OCI-LY1 (cell line): ENCODE results near the gene M1AP.

Experiments
- CTCF ChIP-seq: fragments of 200-600 bp; sonication (generic), shearing (Covaris generic); IDR thresholded peaks from 2 replicates; pipeline ENCODE4 v1.5.1; 2017; ENCODE audit warnings: mild to moderate bottlenecking, antibody characterized with exemption, low read length, moderate library complexity, mixed read lengths
- EZH2 ChIP-seq: fragments of 200-600 bp; sonication (generic), shearing (Covaris generic); IDR thresholded peaks from 2 replicates; pipeline ENCODE4 v1.8.0; 2017; ENCODE audit warnings: borderline replicate concordance, mixed run types, mild to moderate bottlenecking, antibody characterized with exemption, low read length, moderate library complexity, mixed read lengths

- TF ChIP-seq CTCF (no peak), EZH2 (no peak)
Measured at GRCh38 chr2:74581463-74581862, 66.7 kb downstream of the M1AP start.
